HG03457 (cell line): ENCODE measurements around the gene OR2D3.
"Not testable (repeated sequence)": the region's sequence is repeated elsewhere in the genome, so short reads cannot be mapped to it uniquely, and the experiment has no call there.

Experiments used
- ATAC-seq: cut with Tn5 transposase; IDR thresholded peaks from one replicate; pipeline ENCODE4 v1.9.1; 2021; ENCODE audit warnings: moderate number of reproducible peaks; ENCODE audit not compliant: unreplicated experiment

OR2D3 gene

DNA sequence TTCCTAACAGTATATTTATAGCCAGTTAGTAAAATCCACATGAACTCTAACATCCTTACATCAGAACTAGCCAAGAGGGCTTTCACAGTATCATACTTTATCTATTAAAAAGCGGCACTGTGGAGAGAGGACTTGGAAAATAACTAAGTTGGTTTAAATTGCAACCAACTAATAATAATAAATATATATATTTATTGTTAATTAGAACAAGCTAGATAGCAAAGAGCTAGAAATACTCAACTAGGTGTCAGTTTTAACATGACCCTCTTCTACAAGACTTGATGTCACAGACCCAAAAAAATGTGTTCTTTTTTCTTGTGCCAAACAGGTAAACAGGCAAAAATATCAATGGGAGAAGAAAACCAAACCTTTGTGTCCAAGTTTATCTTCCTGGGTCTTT, at the start of gene OR2D3:
TSS of gene OR2D3 (plus strand) at position 301 of the 400 bp plus-strand sequence. CDS start at position 301, 0 bp downstream.
- no peak for ATAC-seq

GRCh38 chr11:6871278-6871677, 49.5 kb upstream of the OR2D3 start:
- ATAC-seq, result no peak

DNA sequence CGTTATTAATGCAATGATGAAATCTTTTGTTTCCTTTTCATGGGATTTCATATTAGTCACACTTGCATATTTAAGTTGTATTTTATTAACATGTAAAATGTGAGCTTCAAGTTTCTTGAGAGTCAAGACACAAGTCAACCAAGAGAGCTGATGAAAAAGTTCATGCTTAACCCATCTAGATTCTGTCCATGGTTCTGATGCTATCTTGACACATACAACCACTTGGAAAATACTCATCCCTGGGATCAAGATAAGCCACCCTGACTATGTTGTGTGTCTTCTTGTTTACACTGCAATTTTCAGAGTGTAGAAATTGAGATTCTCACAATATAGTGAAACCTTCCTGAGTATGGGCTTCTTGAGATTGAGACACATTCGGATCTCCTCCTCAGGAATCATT, 45.0 kb upstream of the OR2D3 start:
- no peak for ATAC-seq

DNA sequence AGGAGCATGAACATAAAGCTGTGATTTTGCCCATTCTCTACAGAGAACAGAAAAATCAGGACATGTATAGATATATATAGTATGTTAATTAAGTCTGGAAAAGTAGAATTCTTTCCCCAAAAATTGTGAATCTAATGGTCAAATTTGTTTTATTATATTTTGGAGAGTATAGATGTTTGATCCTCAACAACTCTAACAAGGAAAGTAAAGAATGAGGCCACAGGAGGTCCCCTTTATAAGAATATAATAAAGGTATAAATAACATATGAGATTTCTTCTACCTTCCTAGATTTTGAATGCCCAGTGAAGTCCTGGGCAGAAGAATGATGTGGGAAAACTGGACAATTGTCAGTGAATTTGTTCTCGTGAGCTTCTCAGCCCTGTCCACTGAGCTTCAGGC, 44.5 kb upstream of the OR2D3 start, which contains the start of gene OR10A4:
TSS of gene OR10A4 (plus strand) at position 301 of the 400 bp plus-strand sequence. CDS start at position 324, 23 bp downstream.
- no peak for ATAC-seq

GRCh38 chr11:6876914-6877313, 43.9 kb upstream of the OR2D3 start:
- ATAC-seq, result no peak

- no peak for ATAC-seq
These were observed 38.1 kb upstream of the OR2D3 start for GRCh38 chr11:6882751-6883150.

DNA sequence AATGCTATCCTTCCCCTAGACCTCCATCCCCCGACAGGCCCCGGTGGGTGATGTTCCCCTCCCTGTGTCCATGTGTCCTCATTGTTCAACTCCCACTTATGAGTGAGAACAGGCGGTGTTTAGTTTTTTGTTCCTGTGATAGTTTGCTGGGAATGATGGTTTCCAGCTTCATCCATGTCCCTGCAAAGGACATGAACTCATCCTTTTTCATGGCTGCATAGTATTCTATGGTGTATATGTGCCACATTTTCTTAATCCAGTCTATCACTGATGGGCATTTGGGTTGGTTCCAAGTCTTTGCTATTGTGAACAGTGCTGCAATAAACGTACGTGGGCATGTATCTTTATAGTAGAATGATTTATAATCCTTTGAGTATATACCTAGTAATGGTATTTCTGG, 33.1 kb upstream of the OR2D3 start:
- ATAC-seq, result not testable (repeated sequence)

DNA sequence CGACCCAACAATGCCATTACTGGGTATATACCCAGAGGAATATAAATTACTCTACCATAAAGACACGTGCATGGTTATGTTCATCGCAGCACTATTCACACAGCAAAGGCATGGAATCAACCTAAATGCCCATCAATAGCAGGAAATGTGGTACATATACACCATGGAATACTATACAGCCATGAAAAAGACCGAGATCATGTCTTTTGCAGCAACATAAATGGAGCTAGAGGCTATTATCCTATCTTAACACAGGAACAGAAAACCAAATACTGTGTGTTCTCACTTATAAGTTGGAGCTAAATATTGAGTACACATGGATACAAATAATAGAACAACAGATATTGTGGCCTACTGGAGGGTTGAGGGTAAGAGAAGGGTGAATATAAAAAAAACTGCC, 32.0 kb upstream of the OR2D3 start:
- ATAC-seq, result no peak

DNA sequence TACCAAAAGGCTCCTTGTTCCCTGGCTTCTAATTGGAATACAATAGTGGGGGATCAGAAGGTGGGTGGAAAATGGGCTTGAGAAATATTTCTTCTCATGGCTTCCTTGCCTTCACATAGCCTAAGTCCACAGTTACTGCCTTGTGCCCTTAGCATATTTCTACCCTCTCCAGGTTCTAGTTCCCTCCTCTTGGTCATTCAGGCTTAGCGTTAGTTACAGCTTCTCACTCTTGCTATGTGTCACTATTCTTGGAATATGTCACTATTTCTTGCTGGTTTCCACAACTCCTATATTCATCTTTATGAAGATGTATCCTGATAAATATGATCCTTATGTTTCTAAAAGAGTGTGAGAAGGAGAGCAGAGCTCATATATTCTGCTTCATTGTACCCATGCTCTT, 31.0 kb upstream of the OR2D3 start:
- ATAC-seq, result no peak

DNA sequence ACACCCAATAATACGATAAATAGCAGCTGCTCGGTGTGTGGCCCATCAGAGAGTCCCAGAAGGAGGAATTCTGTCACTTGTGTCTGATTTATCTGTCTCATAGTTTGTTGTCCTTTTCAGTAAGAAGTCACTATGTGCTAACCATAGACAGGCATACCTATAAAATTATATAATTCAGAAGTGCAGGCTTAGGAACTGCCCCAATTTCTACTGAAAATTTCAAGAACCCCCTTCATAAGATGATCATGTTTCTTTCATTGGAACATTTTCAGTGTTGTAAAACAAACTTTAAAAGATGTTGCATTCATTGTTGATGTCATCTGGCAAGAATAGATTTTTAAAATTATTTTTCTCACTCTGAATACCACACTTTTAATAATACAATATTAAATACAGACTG, 28.4 kb upstream of the OR2D3 start, which contains the start of gene OR2D2:
TSS of gene OR2D2 (minus strand) at position 101 of the 400 bp plus-strand sequence. CDS start at position 101, 0 bp downstream.
- no peak for ATAC-seq

- no peak for ATAC-seq
These were observed 26.7 kb upstream of the OR2D3 start for GRCh38 chr11:6894097-6894496.

DNA sequence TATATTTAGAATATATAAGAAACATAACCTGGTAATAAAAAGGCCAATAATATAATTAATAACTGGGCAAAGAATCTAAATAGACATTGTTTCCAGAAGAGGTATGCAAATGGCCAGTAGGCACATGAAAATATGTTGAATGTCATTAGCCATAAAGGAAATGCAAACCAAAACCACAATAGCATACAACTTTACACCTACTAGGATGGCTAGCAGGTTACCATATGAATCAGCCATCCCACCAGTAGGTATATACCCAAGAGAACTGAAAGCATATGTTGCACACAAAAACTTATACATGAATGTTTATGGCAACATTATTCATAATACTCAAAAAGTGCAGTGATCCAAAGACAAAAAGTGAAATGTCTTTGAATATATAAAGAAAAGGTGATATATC, 25.8 kb upstream of the OR2D3 start:
- ATAC-seq, result peak; percentile 83

DNA sequence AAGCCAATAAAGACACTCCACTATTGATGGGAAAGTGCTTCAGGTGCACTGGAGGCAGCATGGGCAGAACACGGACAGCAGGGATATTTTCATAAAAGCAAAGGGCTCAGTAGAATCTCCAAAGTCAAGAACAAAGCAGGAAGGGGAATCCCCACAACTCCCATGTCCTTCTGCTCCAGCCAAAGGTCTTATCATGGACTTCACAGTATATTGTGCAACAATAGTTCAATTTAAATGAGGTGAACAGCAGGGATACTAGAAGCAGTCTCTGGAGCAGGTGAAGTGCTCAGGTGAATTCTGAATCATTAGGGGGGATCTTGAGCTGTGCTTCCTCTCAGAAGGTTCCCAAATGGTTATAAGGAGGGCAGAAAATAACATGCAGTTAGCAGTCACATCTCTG, 21.9 kb upstream of the OR2D3 start:
- no peak for ATAC-seq

GRCh38 chr11:6900327-6900999, 20.3 kb upstream of the OR2D3 start:
- ATAC-seq, result no peak

DNA sequence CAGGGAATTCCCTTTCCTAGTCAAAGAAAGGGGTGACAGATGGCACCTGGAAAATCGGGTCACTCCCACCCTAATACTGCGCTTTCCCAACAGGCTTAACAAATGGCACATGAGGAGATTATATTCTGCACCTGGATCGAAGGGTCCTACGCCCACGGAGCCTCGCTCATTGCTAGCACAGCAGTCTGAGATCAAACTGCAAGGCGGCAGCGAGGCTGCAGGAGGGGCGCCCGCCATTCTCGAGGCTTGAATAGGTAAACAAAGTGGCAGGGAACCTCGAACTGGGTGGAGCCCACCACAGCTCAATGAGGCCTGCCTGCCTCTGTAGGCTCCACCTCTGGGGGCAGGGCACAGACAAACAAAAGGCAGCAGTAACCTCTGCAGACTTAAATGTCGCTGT, 16.0 kb upstream of the OR2D3 start:
- not testable (repeated sequence) for ATAC-seq

DNA sequence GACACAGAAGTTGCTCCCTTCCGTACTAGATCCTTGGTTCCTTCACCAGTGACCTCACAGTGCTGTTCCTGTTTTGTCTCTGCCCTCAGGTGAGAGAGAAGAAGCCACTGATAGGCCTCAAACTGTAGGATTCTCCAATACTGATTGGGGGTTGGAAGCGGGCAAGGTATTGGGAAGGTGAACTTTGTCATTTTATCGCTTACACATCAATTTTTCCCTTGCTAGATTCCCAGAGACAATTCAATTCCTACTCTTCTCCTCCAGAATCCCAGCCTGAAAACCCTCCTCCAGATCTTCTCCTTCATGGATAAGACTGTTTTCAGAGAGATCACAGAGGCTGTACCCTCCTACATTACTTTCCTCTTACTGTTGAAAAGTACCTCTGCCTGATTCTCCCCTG, 9.4 kb upstream of the OR2D3 start:
- no peak for ATAC-seq

GRCh38 chr11:6911948-6912347, 8.9 kb upstream of the OR2D3 start:
- no peak for ATAC-seq

DNA sequence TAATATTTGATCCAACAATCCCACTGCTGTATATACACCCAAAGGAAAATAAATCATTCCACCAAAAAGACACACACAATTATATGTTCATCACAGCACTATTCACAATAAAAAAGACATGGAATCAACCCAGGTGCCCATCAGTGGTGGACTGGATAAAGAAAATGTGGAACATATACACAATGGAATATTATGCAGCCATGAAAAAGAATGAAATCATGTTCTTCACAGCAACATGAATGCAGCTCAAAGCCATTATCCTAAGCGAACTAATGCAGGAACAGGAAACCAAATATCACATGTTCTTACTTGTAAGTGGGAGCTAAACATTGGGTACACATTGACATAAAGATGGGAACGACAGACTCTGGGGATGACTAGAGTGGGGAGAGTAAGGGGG, 1.1 kb upstream of the OR2D3 start:
- no peak for ATAC-seq

DNA sequence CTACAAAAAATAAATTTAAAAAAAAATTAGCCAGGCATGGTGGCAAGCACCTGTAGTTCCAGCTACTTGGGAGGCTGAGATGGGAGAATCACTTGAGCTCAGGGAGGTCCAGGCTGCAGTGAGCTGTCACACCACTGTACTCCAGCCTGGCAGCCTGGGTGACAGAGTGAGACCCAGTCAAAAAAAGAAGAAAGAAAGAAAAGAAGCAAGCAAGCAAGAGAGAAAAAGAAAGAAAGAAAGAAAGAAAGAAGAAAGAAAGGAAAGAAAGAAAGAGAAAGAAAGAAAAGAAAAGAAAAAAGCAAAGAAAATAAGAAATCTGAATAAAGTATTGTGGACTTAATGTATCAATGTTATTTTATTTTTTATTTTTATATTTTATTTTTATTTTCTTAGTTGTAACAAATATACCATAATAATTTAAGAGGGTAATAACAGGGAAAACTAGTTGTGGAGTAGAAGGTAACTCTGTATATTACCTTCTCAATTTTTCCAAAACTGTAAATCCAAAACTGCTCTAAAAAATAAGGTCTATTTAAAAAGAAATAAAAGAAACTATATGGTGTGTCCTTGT, 4.3 kb downstream of the OR2D3 start:
- ATAC-seq, result no peak

DNA sequence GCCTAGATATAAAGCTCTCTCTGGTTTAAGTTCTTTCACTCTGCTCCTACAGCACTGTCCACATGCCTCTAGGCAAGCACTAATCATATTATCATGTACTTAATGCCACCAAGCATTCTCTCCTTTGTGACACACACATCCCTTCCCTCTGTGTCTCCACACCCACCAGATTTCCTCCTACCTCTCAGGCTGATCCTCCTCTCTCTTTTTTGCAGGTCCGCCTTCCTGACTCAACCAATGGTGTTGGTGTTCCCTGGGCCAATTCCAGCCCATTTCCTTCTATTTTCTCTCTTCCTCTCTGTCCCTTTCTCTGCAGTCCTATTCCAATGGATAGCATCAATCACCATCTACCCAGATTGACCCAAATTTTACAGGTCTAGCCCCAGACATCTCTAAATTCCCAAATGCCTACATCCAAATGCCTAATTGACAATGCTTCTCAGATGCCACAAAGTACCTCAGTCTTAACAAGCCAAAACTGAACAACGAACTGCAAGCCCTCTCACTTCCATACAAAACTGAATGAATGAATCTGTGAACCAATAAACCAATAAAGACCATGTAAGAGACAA, 4.9 kb downstream of the OR2D3 start:
- ATAC-seq, result no peak

DNA sequence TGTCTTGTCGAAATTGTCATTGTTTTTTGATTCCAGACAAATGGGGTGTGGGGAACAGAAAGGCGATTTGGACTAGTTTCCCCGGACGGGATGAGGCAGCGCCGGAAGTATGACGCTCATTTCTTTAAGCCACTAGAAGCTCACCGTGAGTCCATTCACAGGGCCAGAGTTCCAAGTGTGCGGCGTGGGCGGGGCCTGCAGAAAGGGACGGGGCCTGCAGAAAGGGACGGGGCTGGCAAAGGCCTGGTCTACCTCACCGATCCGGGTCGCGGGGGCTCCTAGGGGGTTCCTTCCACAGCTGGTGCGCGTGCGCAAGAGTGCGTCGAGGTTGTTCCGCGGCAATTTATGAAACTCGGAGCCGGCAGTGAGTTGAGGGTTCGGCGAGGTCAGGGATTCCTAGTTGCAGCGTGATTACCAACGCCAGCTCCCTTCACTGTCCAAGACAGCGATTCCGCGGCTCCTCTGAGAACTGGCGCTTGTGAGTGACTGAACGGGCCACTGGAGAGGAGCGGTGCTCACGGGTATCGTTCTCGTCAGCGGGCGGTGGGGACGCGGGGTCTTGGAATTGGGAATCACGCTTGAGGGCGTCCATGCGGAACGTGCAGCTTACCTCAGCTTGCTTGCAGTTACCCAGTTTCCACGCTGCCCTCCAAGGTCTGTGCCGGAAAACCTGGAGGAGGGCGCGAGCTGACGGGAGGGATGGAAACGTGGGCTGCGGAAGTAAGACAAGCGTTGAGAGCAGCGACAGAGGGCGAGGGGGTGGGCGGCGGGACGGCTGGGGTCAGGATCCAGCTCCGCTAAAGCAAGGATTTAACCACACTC, 5.6 kb downstream of the OR2D3 start, which contains the start of gene ZNF215:
TSS of gene ZNF215 (plus strand) at position 219 of the 822 bp plus-strand sequence. CDS start 5,847 bp downstream, outside the sequence.
- ATAC-seq, result peak; percentile 70
